A673 (cell line): ENCODE measurements around the gene VWA5A.

Source experiments
- EZH2 ChIP-seq: fragments of 200-600 bp; sonication (generic); IDR thresholded peaks from 2 replicates; pipeline ENCODE4 v1.6.1; 2017; ENCODE audit warnings: borderline replicate concordance, low read depth, mild to moderate bottlenecking, mixed read lengths, antibody characterized with exemption, low read length; ENCODE audit not compliant: poor library complexity, severe bottlenecking
- TF ChIP-seq, protein P1 (sequence below): fragments of 300-800, 200-600 bp; sonication (generic); conservative IDR thresholded peaks from 2 replicates; pipeline ENCODE4 v1.5.1; 2017; ENCODE audit warnings: low read depth, mild to moderate bottlenecking, antibody characterized with exemption, low read length, moderate library complexity, mixed read lengths

DNA sequence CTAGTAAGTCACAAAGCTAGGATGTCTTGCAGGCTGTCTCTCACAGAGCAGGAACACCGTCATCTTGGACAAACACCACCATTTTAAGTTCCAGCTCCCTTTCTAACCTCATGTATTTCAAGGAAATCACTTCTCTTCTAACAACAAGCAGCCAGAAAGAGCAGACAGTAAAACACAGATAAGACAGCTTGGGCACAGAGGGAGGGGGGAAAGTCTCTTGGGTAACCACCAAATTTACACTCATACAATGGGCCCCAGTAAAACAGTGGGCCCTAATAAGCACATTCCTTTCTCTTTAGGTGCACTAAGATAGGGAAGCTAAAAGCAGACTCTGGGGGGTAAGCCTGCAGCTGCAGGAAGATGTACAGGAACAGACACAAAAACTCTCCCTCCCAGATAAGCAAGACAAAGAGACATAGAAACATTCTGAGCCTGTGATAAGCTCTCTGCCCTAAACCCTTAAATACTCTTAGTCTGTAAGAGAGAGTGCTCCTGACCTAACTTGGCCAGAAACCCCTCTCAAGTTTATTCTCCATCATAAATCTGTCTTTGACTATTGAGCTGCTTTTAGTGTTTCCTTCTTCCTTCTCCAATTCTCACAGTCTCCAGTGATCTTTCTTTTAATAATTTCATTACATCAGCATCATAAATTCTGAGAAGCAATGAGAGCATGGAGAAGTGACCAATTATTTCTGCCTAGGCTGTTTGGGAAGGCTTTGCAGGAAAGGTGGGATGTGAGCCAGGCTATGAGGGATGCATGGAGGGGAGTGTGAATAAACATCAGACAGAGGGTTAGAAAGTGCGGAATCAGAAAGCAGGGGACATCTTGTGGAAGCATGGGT lies 75.3 kb downstream of the VWA5A start:
- TF ChIP-seq, protein P1, sequence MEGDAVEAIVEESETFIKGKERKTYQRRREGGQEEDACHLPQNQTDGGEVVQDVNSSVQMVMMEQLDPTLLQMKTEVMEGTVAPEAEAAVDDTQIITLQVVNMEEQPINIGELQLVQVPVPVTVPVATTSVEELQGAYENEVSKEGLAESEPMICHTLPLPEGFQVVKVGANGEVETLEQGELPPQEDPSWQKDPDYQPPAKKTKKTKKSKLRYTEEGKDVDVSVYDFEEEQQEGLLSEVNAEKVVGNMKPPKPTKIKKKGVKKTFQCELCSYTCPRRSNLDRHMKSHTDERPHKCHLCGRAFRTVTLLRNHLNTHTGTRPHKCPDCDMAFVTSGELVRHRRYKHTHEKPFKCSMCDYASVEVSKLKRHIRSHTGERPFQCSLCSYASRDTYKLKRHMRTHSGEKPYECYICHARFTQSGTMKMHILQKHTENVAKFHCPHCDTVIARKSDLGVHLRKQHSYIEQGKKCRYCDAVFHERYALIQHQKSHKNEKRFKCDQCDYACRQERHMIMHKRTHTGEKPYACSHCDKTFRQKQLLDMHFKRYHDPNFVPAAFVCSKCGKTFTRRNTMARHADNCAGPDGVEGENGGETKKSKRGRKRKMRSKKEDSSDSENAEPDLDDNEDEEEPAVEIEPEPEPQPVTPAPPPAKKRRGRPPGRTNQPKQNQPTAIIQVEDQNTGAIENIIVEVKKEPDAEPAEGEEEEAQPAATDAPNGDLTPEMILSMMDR = no peak
- TF ChIP-seq EZH2 = no peak
